Measurements from ENCODE around the gene COQ9. TPM values are rescaled to one million over a fixed set of nuclear protein-coding genes. Genes with fewer than 3 reads are reported as not detected.

Gene COQ9
- total RNA-seq, 1 donor from 2014 or later, result 64.5 TPM

GRCh38 chr16:57471209-57471608, 23.9 kb downstream of the COQ9 start:
- DNase-seq (ENCODE audit: low spot score), result peak; percentile 54
- peak; percentile 42 for ATAC-seq

- ATAC-seq, result peak; percentile 78
- DNase-seq (ENCODE audit: low spot score), result peak; percentile 87
Measured at GRCh38 chr16:57471852-57472664, 24.8 kb downstream of the COQ9 start.

- DNase-seq (ENCODE audit: low spot score) (no peak), ATAC-seq (peak; percentile 4)
Measured at GRCh38 chr16:57472665-57473060, 25.4 kb downstream of the COQ9 start.

GRCh38 chr16:57473176-57473840, 26.0 kb downstream of the COQ9 start:
- DNase-seq (ENCODE audit: low spot score) (no peak), ATAC-seq (no peak)

- ATAC-seq (no peak), DNase-seq (ENCODE audit: low spot score) (peak; percentile 39)
Measured at GRCh38 chr16:57473906-57474305, 26.6 kb downstream of the COQ9 start.

GRCh38 chr16:57474671-57475661, 27.7 kb downstream of the COQ9 start:
- peak; percentile 42 for DNase-seq (ENCODE audit: low spot score)

GRCh38 chr16:57475711-57476339, 28.5 kb downstream of the COQ9 start:
- DNase-seq (ENCODE audit: low spot score) (peak; percentile 45), ATAC-seq (no peak)

More at GRCh38 chr16:57474671-57475661, 27.7 kb downstream of the COQ9 start:
- ATAC-seq, result no peak

GRCh38 chr16:57476546-57477410, 29.5 kb downstream of the COQ9 start:
- peak; percentile 34 for DNase-seq (ENCODE audit: low spot score)
- no peak for ATAC-seq

- ATAC-seq (no peak), DNase-seq (ENCODE audit: low spot score) (no peak)
Measured at GRCh38 chr16:57477531-57478202, 30.4 kb downstream of the COQ9 start.

GRCh38 chr16:57478396-57479204, 31.3 kb downstream of the COQ9 start:
- no peak for DNase-seq (ENCODE audit: low spot score)
- no peak for ATAC-seq

GRCh38 chr16:57479205-57479975, 32.1 kb downstream of the COQ9 start:
- DNase-seq (ENCODE audit: low spot score), result no peak
- ATAC-seq, result peak; percentile 16

- peak; percentile 91 for ATAC-seq
- DNase-seq (ENCODE audit: low spot score), result peak; percentile 90
Measured at GRCh38 chr16:57479976-57480753, 32.9 kb downstream of the COQ9 start.

GRCh38 chr16:57480754-57481230, 33.5 kb downstream of the COQ9 start:
- DNase-seq (ENCODE audit: low spot score), result no peak
- ATAC-seq, result no peak

- ATAC-seq (no peak), DNase-seq (ENCODE audit: low spot score) (no peak)
Measured at GRCh38 chr16:57481421-57481820, 34.1 kb downstream of the COQ9 start.

- ATAC-seq, result no peak
- DNase-seq (ENCODE audit: low spot score), result no peak
Measured at GRCh38 chr16:57482845-57483545, 35.7 kb downstream of the COQ9 start.
